RWPE2 (cell line): ENCODE measurements around the gene MAPK1.

Source experiments
- ATAC-seq: fragments of 200-7000 bp; cut with Tn5 transposase; 3 replicates; pipeline ENCODE4 v1.9.1; 2021; ENCODE audit warnings: low read depth
- DNase-seq: peaks from one replicate; pipeline ENCODE4 v3.0.0-alpha.2; 2020; ENCODE audit warnings: low spot score
- H3K27ac ChIP-seq: fragments of 450-650 bp; 2 replicates; pipeline ENCODE4 v1.5.1; 2017; ENCODE audit warnings: mild to moderate bottlenecking; ENCODE audit not compliant: poor library complexity, severe bottlenecking
- H3K27me3 ChIP-seq: fragments of 250-450 bp; sonication (Bioruptor Pico); 2 replicates; pipeline ENCODE4 v1.5.1; 2021; ENCODE audit warnings: mild to moderate bottlenecking, moderate library complexity; ENCODE audit not compliant: insufficient read depth, poor library complexity, severe bottlenecking
- H3K36me3 ChIP-seq: fragments of 250-450 bp; sonication (Bioruptor Pico); 2 replicates; pipeline ENCODE4 v1.5.1; 2020; ENCODE audit warnings: low read depth, mild to moderate bottlenecking, moderate library complexity
- H3K4me1 ChIP-seq: fragments of 250-450 bp; sonication (Bioruptor Pico); 2 replicates; pipeline ENCODE4 v1.5.1; 2021; ENCODE audit warnings: mild to moderate bottlenecking, moderate library complexity; ENCODE audit not compliant: insufficient read depth, poor library complexity, severe bottlenecking
- H3K4me3 ChIP-seq: fragments of 250-450 bp; sonication (Bioruptor Pico); 2 replicates; pipeline ENCODE4 v1.5.1; 2021; ENCODE audit warnings: mild to moderate bottlenecking, moderate library complexity; ENCODE audit not compliant: severe bottlenecking
- H3K9me3 ChIP-seq: fragments of 250-450 bp; sonication (Bioruptor Pico); 2 replicates; pipeline ENCODE4 v1.5.1; 2021; ENCODE audit warnings: mild to moderate bottlenecking, moderate library complexity; ENCODE audit not compliant: severe bottlenecking
- TF ChIP-seq, protein P1 (sequence below): fragments of 450-650 bp; IDR thresholded peaks from one replicate; pipeline ENCODE4 v1.5.1; 2017; ENCODE audit warnings: mild to moderate bottlenecking, moderate library complexity; ENCODE audit not compliant: poor library complexity, severe bottlenecking

Gene MAPK1

DNA sequence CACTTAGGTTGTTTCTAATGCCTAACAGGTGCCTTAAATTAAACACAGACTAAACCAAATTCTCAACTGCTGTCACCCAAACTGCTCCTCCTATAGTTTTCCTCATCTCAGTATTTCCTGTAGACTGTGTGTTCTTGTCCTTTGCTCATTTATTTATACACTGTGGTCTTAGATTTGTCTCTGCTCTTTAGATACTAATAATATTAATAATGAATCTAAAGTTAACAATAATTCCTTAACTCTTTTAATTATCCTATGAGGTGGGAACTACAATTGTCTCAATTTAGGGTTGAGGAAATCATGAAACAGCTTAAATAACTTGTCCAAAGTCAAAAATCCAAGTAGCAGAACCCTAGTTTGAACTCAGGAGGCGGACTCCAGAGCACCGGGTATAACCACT, 88.0 kb downstream of the MAPK1 start:
- ATAC-seq: no peak
- no peak for DNase-seq
- TF ChIP-seq, protein P1, sequence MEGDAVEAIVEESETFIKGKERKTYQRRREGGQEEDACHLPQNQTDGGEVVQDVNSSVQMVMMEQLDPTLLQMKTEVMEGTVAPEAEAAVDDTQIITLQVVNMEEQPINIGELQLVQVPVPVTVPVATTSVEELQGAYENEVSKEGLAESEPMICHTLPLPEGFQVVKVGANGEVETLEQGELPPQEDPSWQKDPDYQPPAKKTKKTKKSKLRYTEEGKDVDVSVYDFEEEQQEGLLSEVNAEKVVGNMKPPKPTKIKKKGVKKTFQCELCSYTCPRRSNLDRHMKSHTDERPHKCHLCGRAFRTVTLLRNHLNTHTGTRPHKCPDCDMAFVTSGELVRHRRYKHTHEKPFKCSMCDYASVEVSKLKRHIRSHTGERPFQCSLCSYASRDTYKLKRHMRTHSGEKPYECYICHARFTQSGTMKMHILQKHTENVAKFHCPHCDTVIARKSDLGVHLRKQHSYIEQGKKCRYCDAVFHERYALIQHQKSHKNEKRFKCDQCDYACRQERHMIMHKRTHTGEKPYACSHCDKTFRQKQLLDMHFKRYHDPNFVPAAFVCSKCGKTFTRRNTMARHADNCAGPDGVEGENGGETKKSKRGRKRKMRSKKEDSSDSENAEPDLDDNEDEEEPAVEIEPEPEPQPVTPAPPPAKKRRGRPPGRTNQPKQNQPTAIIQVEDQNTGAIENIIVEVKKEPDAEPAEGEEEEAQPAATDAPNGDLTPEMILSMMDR: no peak
- Histone ChIP-seq H3K27ac (no peak overlapping the region), H3K4me1 (no peaks in the 10 kb centered on the region), H3K4me3 (no peak overlapping the region), H3K36me3 (peaks cover 18% of the 10 kb centered on the region), H3K27me3 (no peaks in the 10 kb centered on the region), H3K9me3 (peaks cover 4% of the 10 kb centered on the region)

- TF ChIP-seq, protein P1: no peak
- DNase-seq (no peak), ATAC-seq (no peak)
- peaks cover 4% of the 10 kb centered on the region for H3K9me3 ChIP-seq
- H3K27me3 ChIP-seq: no peaks in the 10 kb centered on the region
- H3K4me3 ChIP-seq: no peak overlapping the region
- no peak overlapping the region for H3K27ac ChIP-seq
- H3K36me3 ChIP-seq: peaks cover 19% of the 10 kb centered on the region
- no peaks in the 10 kb centered on the region for H3K4me1 ChIP-seq
These were observed 88.6 kb downstream of the MAPK1 start for GRCh38 chr22:21778705-21779363.

DNA sequence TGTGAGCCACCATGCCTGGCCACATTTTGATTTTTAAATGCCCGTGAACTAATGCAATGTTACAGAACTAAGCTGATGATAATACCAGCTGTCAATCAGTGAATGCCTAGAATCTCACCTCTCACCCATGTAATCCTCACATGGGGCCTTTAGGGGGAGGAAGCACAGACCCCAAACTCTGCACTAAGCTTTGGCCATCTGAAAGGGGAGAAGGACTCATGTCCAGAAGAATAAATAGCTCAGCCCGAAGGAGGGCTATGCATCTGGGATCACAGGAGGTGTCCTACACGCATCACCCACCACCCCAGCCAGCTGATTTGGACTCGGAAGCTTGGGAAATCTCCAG, 95.8 kb downstream of the MAPK1 start:
- TF ChIP-seq, protein P1: no peak
- H3K4me3 ChIP-seq: no peak overlapping the region
- DNase-seq (no peak), ATAC-seq (no peak)
- H3K27me3 ChIP-seq: no peaks in the 10 kb centered on the region
- peaks cover 60% of the 10 kb centered on the region for H3K36me3 ChIP-seq
- H3K27ac ChIP-seq: no peak overlapping the region
- peaks cover 3% of the 10 kb centered on the region for H3K9me3 ChIP-seq
- no peaks in the 10 kb centered on the region for H3K4me1 ChIP-seq

DNA sequence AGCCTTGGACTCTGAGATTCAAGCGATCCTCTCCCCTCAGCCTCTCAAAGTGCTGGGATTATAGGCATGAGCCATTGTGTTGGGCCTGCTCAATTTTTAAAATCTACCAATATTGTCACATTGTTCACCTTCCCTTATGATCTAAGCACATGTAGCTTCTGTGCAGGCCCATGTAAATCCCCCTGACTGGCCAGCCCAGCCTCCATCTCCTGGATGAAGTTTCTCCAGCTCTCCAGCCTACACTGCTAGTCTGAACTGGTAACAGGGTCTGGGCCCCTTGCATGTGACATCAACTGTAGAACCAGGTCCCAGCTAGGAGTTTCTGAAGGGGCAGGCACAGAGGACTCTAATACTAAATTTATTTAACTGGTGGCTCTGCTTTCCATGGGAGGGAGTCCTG, 99.0 kb downstream of the MAPK1 start:
- H3K27me3 ChIP-seq: no peaks in the 10 kb centered on the region
- H3K36me3 ChIP-seq: peaks cover 83% of the 10 kb centered on the region
- ATAC-seq (no peak), DNase-seq (no peak)
- TF ChIP-seq, protein P1: no peak
- no peak overlapping the region for H3K4me3 ChIP-seq
- H3K9me3 ChIP-seq: peaks cover 3% of the 10 kb centered on the region
- H3K4me1 ChIP-seq: no peaks in the 10 kb centered on the region
- H3K27ac ChIP-seq: no peak overlapping the region

DNA sequence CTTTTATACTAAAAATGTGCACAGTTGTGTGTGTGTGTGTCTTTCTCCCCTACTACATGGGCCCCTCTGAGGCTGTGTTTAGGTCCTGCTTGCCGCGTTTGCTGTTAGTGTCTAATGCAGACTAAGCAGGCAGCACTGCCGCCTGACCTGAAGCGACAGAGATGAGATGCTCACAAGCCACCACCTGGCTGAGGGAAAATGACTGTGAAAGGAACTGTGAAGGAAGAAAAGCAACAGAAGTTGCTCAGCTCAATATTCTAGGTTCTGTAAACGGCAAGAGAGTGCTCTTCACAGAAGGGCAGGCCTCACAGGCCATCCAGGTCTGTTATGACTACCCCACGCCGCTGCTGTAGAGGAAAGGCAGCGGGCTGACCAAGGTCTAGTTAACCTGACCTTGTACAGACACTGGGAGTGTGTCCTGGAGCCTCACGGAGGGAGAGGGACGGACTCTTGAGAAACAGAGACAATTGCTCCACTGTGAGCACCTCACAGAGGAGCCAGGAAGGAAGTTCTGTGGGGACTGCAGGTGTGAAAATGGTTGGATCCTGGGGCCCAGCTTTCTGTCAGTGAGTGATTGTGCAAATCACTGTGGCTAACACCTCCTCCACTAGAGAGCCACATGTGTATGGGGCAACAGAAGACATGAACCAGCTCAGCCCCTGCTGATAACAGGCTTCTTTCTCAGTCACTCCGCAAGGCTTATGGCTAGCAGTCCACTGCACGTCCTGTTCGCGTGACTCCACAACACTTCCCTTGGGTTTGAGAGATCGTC, 100.6 kb downstream of the MAPK1 start:
- DNase-seq (no peak), ATAC-seq (no peak)
- TF ChIP-seq, protein P1: no peak
- Histone ChIP-seq H3K4me1 (no peaks in the 10 kb centered on the region), H3K36me3 (peaks cover 89% of the 10 kb centered on the region), H3K27ac (no peak overlapping the region), H3K4me3 (no peak overlapping the region), H3K9me3 (peaks cover 3% of the 10 kb centered on the region), H3K27me3 (no peaks in the 10 kb centered on the region)
